ENCODE measurements around the gene CAPN10.
A peak's percentile ranks its signal among the peaks of the same experiment; 100 is the strongest.
"Not testable (repeated sequence)": the region's sequence is repeated elsewhere in the genome, so short reads cannot be mapped to it uniquely, and the experiment has no call there.

CAPN10 gene

GRCh38 chr2:240615396-240615795 lies 28.9 kb downstream of the CAPN10 start:
- H3K4me1 ChIP-seq: no peaks in the 10 kb centered on the region
- no peak for DNase-seq
- no peaks in the 10 kb centered on the region for H3K36me3 ChIP-seq
- H3K27me3 ChIP-seq: no peaks in the 10 kb centered on the region
- no peak for TF ChIP-seq CTCF (IDR thresholded peaks at IDR 0.05; ENCODE audit: low read depth, low read length)
- no peak overlapping the region for H3K4me3 ChIP-seq (ENCODE audit: low read depth, low read length)
- H3K9me3 ChIP-seq: no peaks in the 10 kb centered on the region

- no peaks in the 10 kb centered on the region for H3K36me3 ChIP-seq
- DNase-seq: peak; percentile 41
- no peak for TF ChIP-seq CTCF (IDR thresholded peaks at IDR 0.05; ENCODE audit: low read depth, low read length)
- H3K4me3 ChIP-seq (ENCODE audit: low read depth, low read length): no peak overlapping the region
- no peaks in the 10 kb centered on the region for H3K4me1 ChIP-seq
- H3K27me3 ChIP-seq: no peaks in the 10 kb centered on the region
- H3K9me3 ChIP-seq: no peaks in the 10 kb centered on the region
These were observed 29.4 kb downstream of the CAPN10 start for GRCh38 chr2:240615820-240616547.

GRCh38 chr2:240616860-240617666 lies 30.5 kb downstream of the CAPN10 start:
- H3K9me3 ChIP-seq; H3K4me1 ChIP-seq; H3K36me3 ChIP-seq; H3K27me3 ChIP-seq; H3K4me3 ChIP-seq (ENCODE audit: low read depth, low read length): not testable (repeated sequence)
- DNase-seq: peak; percentile 3
- 0 out of 2 replicates have a peak, but pooled peaks have one; percentile 3 for TF ChIP-seq CTCF (IDR thresholded peaks at IDR 0.05; ENCODE audit: low read depth, low read length)

GRCh38 chr2:240618776-240619175 lies 32.2 kb downstream of the CAPN10 start:
- peak; percentile 3 for DNase-seq
- no peak for TF ChIP-seq CTCF (IDR thresholded peaks at IDR 0.05; ENCODE audit: low read depth, low read length)
- Histone ChIP-seq H3K27me3 (no peaks in the 10 kb centered on the region), H3K36me3 (no peaks in the 10 kb centered on the region), H3K4me1 (peaks cover 5% of the 10 kb centered on the region), H3K9me3 (no peaks in the 10 kb centered on the region), H3K4me3 (ENCODE audit: low read depth, low read length) (no peak overlapping the region)

- no peak for TF ChIP-seq CTCF (IDR thresholded peaks at IDR 0.05; ENCODE audit: low read depth, low read length)
- Histone ChIP-seq H3K4me1 (peaks cover 5% of the 10 kb centered on the region), H3K9me3 (no peaks in the 10 kb centered on the region), H3K36me3 (no peaks in the 10 kb centered on the region), H3K4me3 (ENCODE audit: low read depth, low read length) (no peak overlapping the region), H3K27me3 (no peaks in the 10 kb centered on the region)
- DNase-seq: peak; percentile 4
These were observed 33.1 kb downstream of the CAPN10 start for GRCh38 chr2:240619506-240620148.

All from BE2C (cell line).